ENCODE data around the gene CHST11. TPM values are rescaled to one million over a fixed set of nuclear protein-coding genes. Genes with fewer than 3 reads are reported as not detected.
A peak's percentile ranks its signal among the peaks of the same experiment; 100 is the strongest.

The CHST11 gene
- total and polyA plus RNA-seq, 2 of the 4 experiments (the other 2 are of a cell fraction) = 1.4 to 2.7 TPM

- ChIA-PET POLR2A (ENCODE audit: unreplicated experiment) (no interaction called here), CTCF (no interaction called here)
- H3K9ac ChIP-seq (ENCODE audit: low read depth, low read length) = no peak overlapping the region
- no peak overlapping the region for H2BK15ac ChIP-seq (ENCODE audit: low read depth, low read length)
- in situ Hi-C loops (cut with MboI; ENCODE audit: low sequenced_read_pairs) (no loop called here), intact Hi-C loops (cut with micrococcal nuclease) (no loop called here), dilution Hi-C loops (cut with HindIII; ENCODE audit: low sequenced_read_pairs, unreplicated experiment) (no loop called here)
- H4K8ac ChIP-seq (ENCODE audit: low read depth in 2 of 2, low read length in 2 of 2) = no peak overlapping the region
- H3K4me1 ChIP-seq (ENCODE audit: control insufficient read depth, insufficient read depth, low read length) = no peaks in the 10 kb centered on the region
- H2AK5ac ChIP-seq (ENCODE audit: low read depth, low read length) = no peak overlapping the region
- no peak overlapping the region for H3K56ac ChIP-seq (ENCODE audit: extremely low read depth, insufficient read depth, low read length)
- H3K23ac ChIP-seq (ENCODE audit: low read depth, low read length) = no peak overlapping the region
- no peak overlapping the region for H3K4ac ChIP-seq (ENCODE audit: low read depth, low read length)
- no peaks in the 10 kb centered on the region for H3K36me3 ChIP-seq (ENCODE audit: control insufficient read depth, insufficient read depth, low read length)
- H3K18ac ChIP-seq (ENCODE audit: low read depth, low read length) = no peak overlapping the region
- no peak overlapping the region for H3K4me2 ChIP-seq (ENCODE audit: low read depth, low read length)
- no peak overlapping the region for H4K91ac ChIP-seq (ENCODE audit: insufficient read depth, low read depth, low read length)
- no peak overlapping the region for H3K27ac ChIP-seq (ENCODE audit: insufficient read depth, low read length)
- H2BK5ac ChIP-seq (ENCODE audit: low read depth, low read length, poor library complexity, severe bottlenecking) = no peak overlapping the region
- no peaks in the 10 kb centered on the region; the same call in 1 of the 2 replicates for H3K9me1 ChIP-seq (ENCODE audit: insufficient read depth, low read length)
- no peaks in the 10 kb centered on the region for H3K79me1 ChIP-seq (ENCODE audit: low read depth in 1 of 2, low read length in 2 of 2)
- H2AFZ ChIP-seq (replicated peaks; ENCODE audit: low read length, poor library complexity) = no peak overlapping the region
- TF ChIP-seq MAZ (IDR thresholded peaks at IDR 0.05; ENCODE audit: borderline replicate concordance, low read depth, low read length) (no peak), RFX5 (IDR thresholded peaks at IDR 0.05; ENCODE audit: low read depth, low read length) (no peak), MAFK (IDR thresholded peaks at IDR 0.05; ENCODE audit: low read depth, low read length) (no peak), RAD21 (IDR thresholded peaks at IDR 0.05; ENCODE audit: low read length) (peak; percentile 14; the same call in 1 of the 2 replicates)
- TF ChIP-seq, protein P1, sequence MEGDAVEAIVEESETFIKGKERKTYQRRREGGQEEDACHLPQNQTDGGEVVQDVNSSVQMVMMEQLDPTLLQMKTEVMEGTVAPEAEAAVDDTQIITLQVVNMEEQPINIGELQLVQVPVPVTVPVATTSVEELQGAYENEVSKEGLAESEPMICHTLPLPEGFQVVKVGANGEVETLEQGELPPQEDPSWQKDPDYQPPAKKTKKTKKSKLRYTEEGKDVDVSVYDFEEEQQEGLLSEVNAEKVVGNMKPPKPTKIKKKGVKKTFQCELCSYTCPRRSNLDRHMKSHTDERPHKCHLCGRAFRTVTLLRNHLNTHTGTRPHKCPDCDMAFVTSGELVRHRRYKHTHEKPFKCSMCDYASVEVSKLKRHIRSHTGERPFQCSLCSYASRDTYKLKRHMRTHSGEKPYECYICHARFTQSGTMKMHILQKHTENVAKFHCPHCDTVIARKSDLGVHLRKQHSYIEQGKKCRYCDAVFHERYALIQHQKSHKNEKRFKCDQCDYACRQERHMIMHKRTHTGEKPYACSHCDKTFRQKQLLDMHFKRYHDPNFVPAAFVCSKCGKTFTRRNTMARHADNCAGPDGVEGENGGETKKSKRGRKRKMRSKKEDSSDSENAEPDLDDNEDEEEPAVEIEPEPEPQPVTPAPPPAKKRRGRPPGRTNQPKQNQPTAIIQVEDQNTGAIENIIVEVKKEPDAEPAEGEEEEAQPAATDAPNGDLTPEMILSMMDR (conservative IDR thresholded peaks at IDR 0.05; ENCODE audit: low read depth, low read length) = peak; percentile 22; the same call in 1 of the 2 replicates
- no peak overlapping the region for H3K4me3 ChIP-seq (ENCODE audit: insufficient read depth, low read depth, low read length)
- ATAC-seq (ENCODE audit: low read depth) (no peak), DNase-seq (no peak)
- H2AK9ac ChIP-seq (replicated peaks; ENCODE audit: low read depth, low read length, poor library complexity) = no peak overlapping the region
- H3K27me3 ChIP-seq (ENCODE audit: control insufficient read depth, insufficient read depth, low read length) = peaks cover 28% of the 10 kb centered on the region
- H2BK20ac ChIP-seq (ENCODE audit: low read depth, low read length) = no peak overlapping the region
- H2BK120ac ChIP-seq (ENCODE audit: low read depth, low read length) = no peak overlapping the region
- no peak overlapping the region for H4K5ac ChIP-seq (ENCODE audit: low read depth, low read length)
- H3K14ac ChIP-seq (replicated peaks; ENCODE audit: low read depth, low read length) = no peak overlapping the region
- H4K20me1 ChIP-seq (ENCODE audit: insufficient read depth, low read length) = no peaks in the 10 kb centered on the region; the same call in 1 of the 2 replicates
- H3K9me3 ChIP-seq (ENCODE audit: control insufficient read depth, insufficient read depth, low read length) = no peaks in the 10 kb centered on the region; the same call in 1 of the 2 replicates
- BruUV-seq (replicated peaks) = no TSS peak
- WGBS, 2 experiments (ENCODE audit: extremely low coverage in 2 of 2, insufficient read length in 1 of 2) = 55% methylated on average over 4 of the region's 12 CpGs; no CpG with 5 or more reads in 1 of the 2 experiments
These were observed 197.2 kb downstream of the CHST11 start for GRCh38 chr12:104653730-104654664.
